ENCODE results near the gene CD59. TPM values are rescaled to one million over a fixed set of nuclear protein-coding genes. Genes with fewer than 3 reads are reported as not detected.
"Not testable (repeated sequence)": the region's sequence is repeated elsewhere in the genome, so short reads cannot be mapped to it uniquely, and the experiment has no call there.

CD59 gene
- total RNA-seq, 1 donor from 2014 or later, result 204 TPM

GRCh38 chr11:33663121-33663520 lies 73.1 kb downstream of the CD59 start:
- no peaks in the 10 kb centered on the region for H3K27me3 Mint-ChIP-seq
- peaks cover 5% of the 10 kb centered on the region for H3K4me1 Mint-ChIP-seq (ENCODE audit: unreplicated experiment)
- H3K9me3 Mint-ChIP-seq, result no peaks in the 10 kb centered on the region

GRCh38 chr11:33661526-33661925 lies 74.7 kb downstream of the CD59 start:
- not testable (repeated sequence) for H3K9me3 Mint-ChIP-seq; H3K27ac Mint-ChIP-seq; DNase-seq (ENCODE audit: extremely low spot score, unreplicated experiment); H3K36me3 Mint-ChIP-seq; H3K4me1 Mint-ChIP-seq (ENCODE audit: unreplicated experiment); H3K4me3 Mint-ChIP-seq; H3K27me3 Mint-ChIP-seq

More at GRCh38 chr11:33663121-33663520, 73.1 kb downstream of the CD59 start:
- Mint-ChIP-seq H3K27ac (no peak overlapping the region), H3K4me3 (no peak overlapping the region), H3K36me3 (peaks cover 3% of the 10 kb centered on the region)
- DNase-seq (ENCODE audit: extremely low spot score, unreplicated experiment), result no peak
- TF ChIP-seq CTCF (conservative IDR thresholded peaks at IDR 0.05), result no peak

- TF ChIP-seq CTCF (conservative IDR thresholded peaks at IDR 0.05), result no peak
- Mint-ChIP-seq H3K9me3 (no peaks in the 10 kb centered on the region), H3K27me3 (no peaks in the 10 kb centered on the region), H3K36me3 (peaks cover 3% of the 10 kb centered on the region), H3K4me3 (no peak overlapping the region), H3K4me1 (ENCODE audit: unreplicated experiment) (peaks cover 5% of the 10 kb centered on the region), H3K27ac (no peak overlapping the region)
- DNase-seq (ENCODE audit: extremely low spot score, unreplicated experiment), result no peak
These were observed 75.3 kb downstream of the CD59 start for GRCh38 chr11:33660962-33661361.

GRCh38 chr11:33659370-33660139 lies 76.7 kb downstream of the CD59 start:
- Mint-ChIP-seq H3K4me1 (ENCODE audit: unreplicated experiment) (peaks cover under 1% of the 10 kb centered on the region), H3K27ac (no peak overlapping the region), H3K4me3 (no peak overlapping the region), H3K36me3 (peaks cover 3% of the 10 kb centered on the region), H3K27me3 (no peaks in the 10 kb centered on the region), H3K9me3 (no peaks in the 10 kb centered on the region)
- no peak for DNase-seq (ENCODE audit: extremely low spot score, unreplicated experiment)
- TF ChIP-seq CTCF (conservative IDR thresholded peaks at IDR 0.05), result no peak

GRCh38 chr11:33658195-33658900 lies 77.9 kb downstream of the CD59 start:
- no peak overlapping the region for H3K4me3 Mint-ChIP-seq
- no peaks in the 10 kb centered on the region for H3K9me3 Mint-ChIP-seq
- no peak for DNase-seq (ENCODE audit: extremely low spot score, unreplicated experiment)
- H3K4me1 Mint-ChIP-seq (ENCODE audit: unreplicated experiment), result no peaks in the 10 kb centered on the region
- no peak for TF ChIP-seq CTCF (conservative IDR thresholded peaks at IDR 0.05)
- H3K27ac Mint-ChIP-seq, result no peak overlapping the region
- H3K27me3 Mint-ChIP-seq, result no peaks in the 10 kb centered on the region
- H3K36me3 Mint-ChIP-seq, result peaks cover 3% of the 10 kb centered on the region

- Mint-ChIP-seq H3K27ac (no peak overlapping the region), H3K4me1 (ENCODE audit: unreplicated experiment) (no peaks in the 10 kb centered on the region), H3K27me3 (no peaks in the 10 kb centered on the region), H3K4me3 (no peak overlapping the region), H3K9me3 (no peaks in the 10 kb centered on the region), H3K36me3 (peaks cover 3% of the 10 kb centered on the region)
- no peak for TF ChIP-seq CTCF (conservative IDR thresholded peaks at IDR 0.05)
- no peak for DNase-seq (ENCODE audit: extremely low spot score, unreplicated experiment)
These were observed 78.5 kb downstream of the CD59 start for GRCh38 chr11:33657757-33658156.

All from type B pancreatic cell (in vitro differentiated cells).